SKM-1 (cell line): Measurements from ENCODE around the gene DISP2.

Source experiments
- DNase-seq: peaks from one replicate; lab custom pipeline; 2025; ENCODE audit not compliant: unreplicated experiment; lab: John Stamatoyannopoulos, UW

DISP2 gene

DNA sequence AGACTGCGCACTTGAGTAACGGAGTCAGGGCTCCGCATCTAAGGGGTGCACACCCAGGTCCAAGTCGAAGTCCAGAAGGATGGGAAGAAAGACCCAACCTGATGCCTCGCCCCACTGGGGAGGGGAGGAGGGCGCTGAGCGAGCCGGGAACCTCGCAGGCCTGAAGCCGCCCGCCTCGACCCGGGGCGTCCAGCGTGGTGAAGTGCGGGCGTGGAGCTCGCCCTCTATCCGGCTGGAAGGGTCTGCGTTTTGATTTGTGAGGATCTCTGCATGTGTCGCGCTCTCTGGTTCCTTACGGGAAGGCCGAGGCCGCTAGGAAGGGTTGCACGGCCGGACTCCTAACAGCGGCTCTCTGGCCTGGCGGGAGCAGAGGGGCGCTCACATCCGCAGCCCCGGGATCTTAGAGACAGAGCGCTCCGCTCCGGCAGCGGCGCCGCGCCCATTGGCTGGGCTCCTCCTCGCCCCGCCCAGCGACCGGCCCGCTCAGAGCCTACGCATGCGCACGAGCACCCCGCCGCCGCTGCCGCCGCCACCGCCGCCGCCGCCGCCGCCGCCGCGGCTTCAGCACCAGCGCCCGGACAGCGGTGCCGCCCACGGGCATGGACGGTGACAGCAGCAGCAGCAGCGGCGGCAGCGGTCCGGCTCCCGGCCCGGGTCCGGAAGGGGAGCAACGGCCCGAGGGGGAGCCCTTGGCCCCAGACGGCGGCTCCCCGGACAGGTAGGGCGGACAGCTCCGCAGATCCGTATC lies at the start of gene DISP2:
Gene DISP2 (plus strand): TSS at position 497 of the 748 bp plus-strand sequence. CDS start 103 bp downstream, at position 600.
- peak; percentile 68 for DNase-seq

DNA sequence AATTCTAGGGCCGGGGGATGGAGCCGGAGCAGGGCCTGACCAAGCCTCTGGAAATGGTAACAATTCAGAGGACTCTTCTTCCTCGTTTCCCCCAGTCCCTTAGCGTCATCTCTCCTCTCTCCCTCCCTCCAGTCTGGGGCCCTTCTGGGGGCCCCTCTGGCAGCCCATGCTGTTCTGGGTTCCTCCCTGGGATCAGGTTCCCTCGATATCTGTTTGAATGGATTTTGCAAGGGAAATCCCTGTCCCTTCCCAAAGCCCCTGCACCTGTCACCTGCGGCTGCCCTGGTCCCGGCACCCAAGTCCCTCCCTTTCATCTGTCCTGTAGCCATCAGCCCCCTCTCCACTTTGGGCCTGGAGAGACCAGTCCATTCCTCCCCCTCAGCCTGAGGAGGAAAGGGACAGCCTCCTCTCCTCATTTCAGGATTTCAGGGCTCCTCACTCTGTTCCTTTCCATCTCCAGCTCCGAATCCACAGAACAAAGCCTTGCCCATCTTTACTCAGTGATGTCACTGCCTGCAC lies 48.6 kb upstream of the DISP2 start:
- no peak for DNase-seq

- DNase-seq = peak; percentile 33
These were observed 47.7 kb upstream of the DISP2 start for GRCh38 chr15:40310001-40310959.

- DNase-seq = no peak
These were observed 47.0 kb upstream of the DISP2 start for GRCh38 chr15:40310993-40311392.

GRCh38 chr15:40312370-40313158 lies 45.5 kb upstream of the DISP2 start:
- DNase-seq = no peak

GRCh38 chr15:40313531-40314398 lies 44.3 kb upstream of the DISP2 start:
- DNase-seq = peak; percentile 76

DNA sequence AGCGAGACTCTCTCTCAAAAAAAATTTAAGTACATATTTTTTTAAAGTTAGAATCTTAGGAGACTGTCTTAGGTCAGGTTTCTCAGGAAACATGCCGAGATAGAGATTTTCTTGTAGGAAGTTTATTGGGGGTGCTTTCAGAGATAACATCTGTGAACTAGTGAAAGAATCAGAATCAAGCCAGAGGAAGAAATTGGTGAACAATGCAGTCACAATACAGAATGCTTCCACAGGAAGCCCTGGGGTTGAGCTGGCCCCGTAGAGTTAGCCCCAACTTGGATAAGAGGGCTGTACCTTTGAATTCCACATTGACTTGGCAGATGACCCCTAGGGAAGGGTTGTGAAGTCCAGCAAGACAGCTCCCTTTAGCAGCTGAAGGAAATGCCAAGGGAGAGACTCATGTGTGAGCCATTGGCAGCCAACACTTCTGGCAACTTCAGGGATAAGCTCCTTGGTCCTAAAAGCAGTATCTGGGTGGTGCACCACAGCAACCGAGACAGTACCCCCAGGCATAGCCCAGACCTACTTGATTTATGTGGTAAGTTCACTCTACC lies 43.2 kb upstream of the DISP2 start:
- no peak for DNase-seq

GRCh38 chr15:40316931-40317330 lies 41.1 kb upstream of the DISP2 start:
- no peak for DNase-seq

- DNase-seq = no peak
These were observed 40.4 kb upstream of the DISP2 start for GRCh38 chr15:40317580-40317979.

GRCh38 chr15:40320409-40320808 lies 37.6 kb upstream of the DISP2 start:
- no peak for DNase-seq

GRCh38 chr15:40320931-40321371 lies 37.1 kb upstream of the DISP2 start:
- peak; percentile 55 for DNase-seq

DNA sequence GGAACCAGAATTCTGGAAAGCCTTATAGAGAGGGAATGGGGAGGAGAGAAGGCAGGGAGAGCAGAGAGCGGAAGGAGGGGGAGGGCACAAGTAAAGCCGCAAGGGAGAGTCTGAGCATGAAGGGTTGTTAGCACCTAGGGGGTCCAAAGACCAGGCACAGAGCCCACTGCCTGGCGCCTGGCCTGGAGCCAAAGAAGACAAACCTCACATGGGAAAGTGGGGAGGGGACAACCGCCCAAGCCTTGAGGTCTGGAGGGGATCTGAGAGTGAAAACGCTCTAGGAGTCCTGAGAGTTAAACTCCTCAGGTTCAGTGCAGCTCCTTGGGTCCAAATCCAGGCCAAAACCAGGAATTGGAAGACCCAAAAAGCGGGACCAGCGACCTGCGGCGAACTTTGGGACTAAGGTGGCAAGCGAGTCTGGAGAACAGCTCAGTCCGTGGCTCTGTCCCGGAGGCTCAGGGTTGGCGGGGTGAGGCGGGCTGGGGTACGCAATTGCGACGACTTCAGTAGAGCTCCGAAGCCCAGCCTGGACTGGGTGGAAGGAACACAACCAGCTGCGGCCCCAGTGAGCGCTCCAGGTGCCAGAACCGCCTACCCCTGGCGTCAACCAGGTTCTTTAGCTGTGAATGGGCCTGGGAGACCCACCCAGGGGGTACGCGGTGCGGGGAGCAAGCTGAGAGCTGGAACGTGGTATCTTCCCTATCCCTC lies 35.3 kb upstream of the DISP2 start:
- no peak for DNase-seq

- peak; percentile 85 for DNase-seq
These were observed 34.6 kb upstream of the DISP2 start, which contains the start of gene INAFM2 for GRCh38 chr15:40323239-40323952. TSS of gene INAFM2 (plus strand) at chr15:40323692. CDS start at chr15:40324056, 364 bp downstream.

DNA sequence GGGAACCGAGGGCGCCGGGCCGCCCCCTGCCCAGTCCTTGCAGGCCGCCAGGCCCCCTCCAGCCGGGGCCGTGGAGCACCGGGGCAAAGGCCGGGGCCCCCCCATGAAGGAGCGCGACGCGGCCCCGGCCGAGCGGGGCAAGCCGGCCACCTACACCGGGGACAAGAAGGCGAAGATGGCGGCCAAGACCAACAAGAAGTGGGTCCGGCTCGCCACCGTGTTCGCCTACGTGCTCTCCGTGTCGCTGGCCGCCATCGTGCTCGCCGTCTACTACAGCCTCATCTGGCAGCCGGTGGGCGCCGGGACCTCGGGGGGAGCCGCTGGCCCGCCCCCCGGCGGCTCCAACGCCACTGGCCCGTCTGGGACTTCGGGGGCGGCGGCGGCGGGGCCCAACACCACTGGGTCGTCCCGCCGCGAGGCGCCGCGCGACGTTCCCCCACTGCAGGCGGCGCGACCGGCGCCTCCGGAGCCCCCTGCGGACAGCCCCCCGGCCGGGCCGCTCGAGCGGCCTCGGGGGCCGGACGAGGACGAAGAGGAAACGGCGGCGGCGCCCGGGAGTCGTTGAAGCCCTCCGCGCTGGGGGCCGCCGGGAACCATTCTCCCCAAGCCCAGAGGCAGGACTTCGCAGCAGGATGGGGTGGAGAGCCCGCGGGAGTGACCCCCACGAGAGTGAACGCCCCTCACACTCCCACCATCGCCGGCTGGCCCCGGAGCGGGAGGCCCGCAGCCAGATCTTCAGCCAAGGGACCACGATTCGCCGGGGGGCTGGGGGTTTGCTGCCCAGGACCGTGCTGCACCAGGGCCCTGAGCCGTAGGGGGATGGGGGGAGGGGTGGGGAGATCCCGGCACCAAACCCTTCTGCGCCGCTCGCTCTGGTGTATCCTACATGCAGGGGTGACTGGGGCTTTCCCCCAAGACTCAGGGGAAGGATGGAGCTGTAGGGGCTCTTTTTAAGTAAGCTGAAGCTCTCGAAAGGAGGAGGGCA lies 33.8 kb upstream of the DISP2 start:
- DNase-seq = no peak

- DNase-seq = no peak
These were observed 32.8 kb upstream of the DISP2 start for GRCh38 chr15:40325188-40325587.

DNA sequence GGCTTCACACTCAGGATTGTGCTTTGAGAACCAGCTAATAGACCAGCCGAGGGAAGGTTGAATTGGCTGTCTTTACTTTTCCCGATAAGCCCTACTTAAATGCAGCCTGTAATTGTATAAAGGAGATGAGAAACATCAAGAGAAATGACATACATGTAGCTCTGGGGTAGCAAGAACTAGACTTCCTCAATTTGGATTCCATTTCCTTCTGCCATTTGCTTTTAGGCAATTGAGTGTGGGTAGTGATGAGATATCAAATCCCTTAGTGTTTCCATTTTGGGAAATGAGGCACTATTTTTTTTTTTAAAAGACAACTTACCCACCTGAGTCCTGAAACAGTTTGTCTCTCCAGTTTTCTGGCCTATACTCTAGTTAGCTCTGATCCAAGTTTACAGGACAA lies 32.3 kb upstream of the DISP2 start:
- DNase-seq = no peak

GRCh38 chr15:40327457-40327856 lies 30.6 kb upstream of the DISP2 start:
- DNase-seq = no peak
